H1 (cell line): Measurements from ENCODE around the gene PPBP.

Source experiments
- TF ChIP-seq, protein P1 (sequence below): fragments of 300-600 bp; sonication (generic); IDR thresholded peaks from 2 replicates; pipeline ENCODE4 v1.7.1; 2012; ENCODE audit warnings: low read length, moderate library complexity, mild to moderate bottlenecking, inconsistent platforms; ENCODE audit not compliant: insufficient replicate concordance
- TF ChIP-seq, protein P2 (sequence below), 3 experiments: IDR thresholded peaks; 1 replicate in 2 of 3; 2 replicates in 1 of 3; pipeline versions ENCODE4 v1.5.1 to v1.6.1; 2011; ENCODE audit warnings: low read length in 3 of 3, mild to moderate bottlenecking in 3 of 3, inconsistent platforms in 2 of 3, low read depth in 1 of 3, moderate library complexity in 1 of 3; ENCODE audit not compliant: insufficient read depth in 1 of 3; ENCODE audit errors: control extremely low read depth in 1 of 3

DNA sequence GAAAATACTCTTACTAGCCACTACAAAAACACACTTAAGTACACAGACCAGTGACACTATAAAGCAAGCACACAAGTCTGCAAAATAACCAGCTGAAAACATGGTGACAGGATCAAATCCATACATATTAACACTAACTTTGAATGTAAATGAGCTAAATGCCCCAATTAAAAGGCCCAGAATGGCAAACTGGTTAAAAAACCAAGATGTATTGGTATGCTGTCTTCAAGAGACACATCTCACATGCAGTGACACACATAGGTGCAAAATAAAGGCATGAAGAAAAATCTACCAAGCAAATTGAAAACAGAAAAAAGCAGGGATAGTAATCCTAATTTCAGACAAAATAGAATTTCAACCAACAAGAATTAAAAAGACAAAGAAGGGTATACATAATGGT, 17.0 kb downstream of the PPBP start:
- TF ChIP-seq, protein P1, sequence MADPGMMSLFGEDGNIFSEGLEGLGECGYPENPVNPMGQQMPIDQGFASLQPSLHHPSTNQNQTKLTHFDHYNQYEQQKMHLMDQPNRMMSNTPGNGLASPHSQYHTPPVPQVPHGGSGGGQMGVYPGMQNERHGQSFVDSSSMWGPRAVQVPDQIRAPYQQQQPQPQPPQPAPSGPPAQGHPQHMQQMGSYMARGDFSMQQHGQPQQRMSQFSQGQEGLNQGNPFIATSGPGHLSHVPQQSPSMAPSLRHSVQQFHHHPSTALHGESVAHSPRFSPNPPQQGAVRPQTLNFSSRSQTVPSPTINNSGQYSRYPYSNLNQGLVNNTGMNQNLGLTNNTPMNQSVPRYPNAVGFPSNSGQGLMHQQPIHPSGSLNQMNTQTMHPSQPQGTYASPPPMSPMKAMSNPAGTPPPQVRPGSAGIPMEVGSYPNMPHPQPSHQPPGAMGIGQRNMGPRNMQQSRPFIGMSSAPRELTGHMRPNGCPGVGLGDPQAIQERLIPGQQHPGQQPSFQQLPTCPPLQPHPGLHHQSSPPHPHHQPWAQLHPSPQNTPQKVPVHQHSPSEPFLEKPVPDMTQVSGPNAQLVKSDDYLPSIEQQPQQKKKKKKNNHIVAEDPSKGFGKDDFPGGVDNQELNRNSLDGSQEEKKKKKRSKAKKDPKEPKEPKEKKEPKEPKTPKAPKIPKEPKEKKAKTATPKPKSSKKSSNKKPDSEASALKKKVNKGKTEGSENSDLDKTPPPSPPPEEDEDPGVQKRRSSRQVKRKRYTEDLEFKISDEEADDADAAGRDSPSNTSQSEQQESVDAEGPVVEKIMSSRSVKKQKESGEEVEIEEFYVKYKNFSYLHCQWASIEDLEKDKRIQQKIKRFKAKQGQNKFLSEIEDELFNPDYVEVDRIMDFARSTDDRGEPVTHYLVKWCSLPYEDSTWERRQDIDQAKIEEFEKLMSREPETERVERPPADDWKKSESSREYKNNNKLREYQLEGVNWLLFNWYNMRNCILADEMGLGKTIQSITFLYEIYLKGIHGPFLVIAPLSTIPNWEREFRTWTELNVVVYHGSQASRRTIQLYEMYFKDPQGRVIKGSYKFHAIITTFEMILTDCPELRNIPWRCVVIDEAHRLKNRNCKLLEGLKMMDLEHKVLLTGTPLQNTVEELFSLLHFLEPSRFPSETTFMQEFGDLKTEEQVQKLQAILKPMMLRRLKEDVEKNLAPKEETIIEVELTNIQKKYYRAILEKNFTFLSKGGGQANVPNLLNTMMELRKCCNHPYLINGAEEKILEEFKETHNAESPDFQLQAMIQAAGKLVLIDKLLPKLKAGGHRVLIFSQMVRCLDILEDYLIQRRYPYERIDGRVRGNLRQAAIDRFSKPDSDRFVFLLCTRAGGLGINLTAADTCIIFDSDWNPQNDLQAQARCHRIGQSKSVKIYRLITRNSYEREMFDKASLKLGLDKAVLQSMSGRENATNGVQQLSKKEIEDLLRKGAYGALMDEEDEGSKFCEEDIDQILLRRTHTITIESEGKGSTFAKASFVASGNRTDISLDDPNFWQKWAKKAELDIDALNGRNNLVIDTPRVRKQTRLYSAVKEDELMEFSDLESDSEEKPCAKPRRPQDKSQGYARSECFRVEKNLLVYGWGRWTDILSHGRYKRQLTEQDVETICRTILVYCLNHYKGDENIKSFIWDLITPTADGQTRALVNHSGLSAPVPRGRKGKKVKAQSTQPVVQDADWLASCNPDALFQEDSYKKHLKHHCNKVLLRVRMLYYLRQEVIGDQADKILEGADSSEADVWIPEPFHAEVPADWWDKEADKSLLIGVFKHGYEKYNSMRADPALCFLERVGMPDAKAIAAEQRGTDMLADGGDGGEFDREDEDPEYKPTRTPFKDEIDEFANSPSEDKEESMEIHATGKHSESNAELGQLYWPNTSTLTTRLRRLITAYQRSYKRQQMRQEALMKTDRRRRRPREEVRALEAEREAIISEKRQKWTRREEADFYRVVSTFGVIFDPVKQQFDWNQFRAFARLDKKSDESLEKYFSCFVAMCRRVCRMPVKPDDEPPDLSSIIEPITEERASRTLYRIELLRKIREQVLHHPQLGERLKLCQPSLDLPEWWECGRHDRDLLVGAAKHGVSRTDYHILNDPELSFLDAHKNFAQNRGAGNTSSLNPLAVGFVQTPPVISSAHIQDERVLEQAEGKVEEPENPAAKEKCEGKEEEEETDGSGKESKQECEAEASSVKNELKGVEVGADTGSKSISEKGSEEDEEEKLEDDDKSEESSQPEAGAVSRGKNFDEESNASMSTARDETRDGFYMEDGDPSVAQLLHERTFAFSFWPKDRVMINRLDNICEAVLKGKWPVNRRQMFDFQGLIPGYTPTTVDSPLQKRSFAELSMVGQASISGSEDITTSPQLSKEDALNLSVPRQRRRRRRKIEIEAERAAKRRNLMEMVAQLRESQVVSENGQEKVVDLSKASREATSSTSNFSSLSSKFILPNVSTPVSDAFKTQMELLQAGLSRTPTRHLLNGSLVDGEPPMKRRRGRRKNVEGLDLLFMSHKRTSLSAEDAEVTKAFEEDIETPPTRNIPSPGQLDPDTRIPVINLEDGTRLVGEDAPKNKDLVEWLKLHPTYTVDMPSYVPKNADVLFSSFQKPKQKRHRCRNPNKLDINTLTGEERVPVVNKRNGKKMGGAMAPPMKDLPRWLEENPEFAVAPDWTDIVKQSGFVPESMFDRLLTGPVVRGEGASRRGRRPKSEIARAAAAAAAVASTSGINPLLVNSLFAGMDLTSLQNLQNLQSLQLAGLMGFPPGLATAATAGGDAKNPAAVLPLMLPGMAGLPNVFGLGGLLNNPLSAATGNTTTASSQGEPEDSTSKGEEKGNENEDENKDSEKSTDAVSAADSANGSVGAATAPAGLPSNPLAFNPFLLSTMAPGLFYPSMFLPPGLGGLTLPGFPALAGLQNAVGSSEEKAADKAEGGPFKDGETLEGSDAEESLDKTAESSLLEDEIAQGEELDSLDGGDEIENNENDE, result no peak
- TF ChIP-seq, protein P2, sequence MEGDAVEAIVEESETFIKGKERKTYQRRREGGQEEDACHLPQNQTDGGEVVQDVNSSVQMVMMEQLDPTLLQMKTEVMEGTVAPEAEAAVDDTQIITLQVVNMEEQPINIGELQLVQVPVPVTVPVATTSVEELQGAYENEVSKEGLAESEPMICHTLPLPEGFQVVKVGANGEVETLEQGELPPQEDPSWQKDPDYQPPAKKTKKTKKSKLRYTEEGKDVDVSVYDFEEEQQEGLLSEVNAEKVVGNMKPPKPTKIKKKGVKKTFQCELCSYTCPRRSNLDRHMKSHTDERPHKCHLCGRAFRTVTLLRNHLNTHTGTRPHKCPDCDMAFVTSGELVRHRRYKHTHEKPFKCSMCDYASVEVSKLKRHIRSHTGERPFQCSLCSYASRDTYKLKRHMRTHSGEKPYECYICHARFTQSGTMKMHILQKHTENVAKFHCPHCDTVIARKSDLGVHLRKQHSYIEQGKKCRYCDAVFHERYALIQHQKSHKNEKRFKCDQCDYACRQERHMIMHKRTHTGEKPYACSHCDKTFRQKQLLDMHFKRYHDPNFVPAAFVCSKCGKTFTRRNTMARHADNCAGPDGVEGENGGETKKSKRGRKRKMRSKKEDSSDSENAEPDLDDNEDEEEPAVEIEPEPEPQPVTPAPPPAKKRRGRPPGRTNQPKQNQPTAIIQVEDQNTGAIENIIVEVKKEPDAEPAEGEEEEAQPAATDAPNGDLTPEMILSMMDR (IDR thresholded peaks at IDR 0.05; ENCODE audit: control extremely low read depth in 1 of 3, insufficient read depth in 1 of 3, low read depth in 1 of 3, low read length in 3 of 3), result no peak
